GM20431 (cell line): ENCODE data around the gene ARHGEF37.
"Not testable (repeated sequence)": the region's sequence is repeated elsewhere in the genome, so short reads cannot be mapped to it uniquely, and the experiment has no call there.

ENCODE experiments used
- in situ Hi-C: fragments of 300-500 bp; cut with MseI, MboI; formaldehyde crosslinking; loops from one replicate; pipeline ENCODE4 v1.15.0; 2020; ENCODE audit warnings: low sequenced_read_pairs; ENCODE audit not compliant: unreplicated experiment

ARHGEF37 gene, protein sequence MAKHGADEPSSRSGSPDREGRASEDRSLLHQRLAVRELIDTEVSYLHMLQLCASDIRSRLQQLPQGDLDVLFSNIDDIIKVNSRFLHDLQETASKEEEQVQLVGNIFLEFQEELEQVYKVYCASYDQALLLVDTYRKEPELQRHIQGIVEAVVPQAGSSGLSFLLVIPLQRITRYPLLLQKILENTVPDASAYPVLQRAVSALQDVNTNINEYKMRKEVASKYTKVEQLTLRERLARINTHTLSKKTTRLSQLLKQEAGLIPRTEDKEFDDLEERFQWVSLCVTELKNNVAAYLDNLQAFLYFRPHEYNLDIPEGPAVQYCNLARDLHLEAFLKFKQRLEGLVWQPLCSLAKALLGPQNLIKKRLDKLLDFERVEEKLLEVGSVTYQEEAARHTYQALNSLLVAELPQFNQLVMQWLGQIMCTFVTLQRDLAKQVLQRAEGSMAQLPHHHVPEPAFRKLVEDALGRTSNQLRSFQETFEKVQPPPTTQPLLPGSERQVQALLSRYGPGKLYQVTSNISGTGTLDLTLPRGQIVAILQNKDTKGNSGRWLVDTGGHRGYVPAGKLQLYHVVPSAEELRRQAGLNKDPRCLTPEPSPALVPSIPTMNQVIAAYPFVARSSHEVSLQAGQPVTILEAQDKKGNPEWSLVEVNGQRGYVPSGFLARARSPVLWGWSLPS

DNA sequence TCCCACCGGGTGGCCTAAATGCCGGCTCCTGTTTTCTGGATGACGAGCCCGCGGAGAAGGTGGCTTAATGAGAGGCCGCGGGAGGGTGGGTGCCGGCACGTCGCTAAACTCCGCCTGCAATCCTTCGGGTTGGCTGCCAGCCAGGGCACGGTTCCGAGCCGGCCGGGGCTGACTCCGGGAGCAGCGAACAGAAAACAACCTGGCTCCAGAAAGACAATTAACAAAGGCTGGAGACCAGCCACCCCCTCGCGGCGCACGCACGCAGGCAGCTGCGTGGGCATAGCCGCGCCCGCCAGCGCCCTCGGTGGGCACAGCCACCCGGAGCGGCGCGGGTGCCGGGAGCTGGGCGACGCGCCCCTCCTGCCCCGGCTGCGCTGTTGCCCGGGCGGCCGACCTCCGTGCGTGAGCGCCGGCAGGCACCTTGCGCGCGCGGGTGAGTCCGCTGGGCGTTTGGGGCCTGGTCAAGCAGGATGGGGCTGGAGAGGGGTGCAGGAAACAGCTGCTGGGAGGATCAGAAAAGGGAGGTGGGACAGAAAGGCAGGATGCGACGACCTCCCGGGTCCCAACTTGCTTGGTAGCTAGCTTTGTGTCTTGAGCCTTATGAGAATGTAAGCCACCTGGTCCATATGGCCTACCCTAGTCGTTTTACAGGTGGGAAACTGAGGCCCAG lies at the start of gene ARHGEF37:
Gene ARHGEF37, plus strand, starts transcription at position 307 of the 670 bp plus-strand sequence. CDS start 16,272 bp downstream, outside the sequence.
- in situ Hi-C loops: no loop called here

DNA sequence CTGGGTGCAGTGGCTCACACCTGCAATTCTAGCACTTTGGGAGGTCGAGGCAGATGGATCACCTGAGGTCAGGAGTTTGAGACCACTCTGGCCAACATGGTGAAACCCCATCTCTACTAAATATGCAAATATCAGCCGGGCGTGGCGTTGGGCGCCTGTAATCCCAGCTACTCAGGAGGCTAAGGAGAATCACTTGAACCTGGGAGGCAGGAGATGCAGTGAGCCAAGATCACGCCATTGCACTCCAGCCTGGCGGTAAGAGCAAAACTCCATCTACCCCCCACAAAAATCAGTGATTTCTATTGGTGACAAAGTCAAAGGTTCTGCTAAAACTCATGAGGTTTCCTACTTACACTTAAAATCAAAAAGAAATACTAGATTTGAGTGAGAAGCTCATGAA lies 48.9 kb upstream of the ARHGEF37 start:
- in situ Hi-C loops: no loop called here

DNA sequence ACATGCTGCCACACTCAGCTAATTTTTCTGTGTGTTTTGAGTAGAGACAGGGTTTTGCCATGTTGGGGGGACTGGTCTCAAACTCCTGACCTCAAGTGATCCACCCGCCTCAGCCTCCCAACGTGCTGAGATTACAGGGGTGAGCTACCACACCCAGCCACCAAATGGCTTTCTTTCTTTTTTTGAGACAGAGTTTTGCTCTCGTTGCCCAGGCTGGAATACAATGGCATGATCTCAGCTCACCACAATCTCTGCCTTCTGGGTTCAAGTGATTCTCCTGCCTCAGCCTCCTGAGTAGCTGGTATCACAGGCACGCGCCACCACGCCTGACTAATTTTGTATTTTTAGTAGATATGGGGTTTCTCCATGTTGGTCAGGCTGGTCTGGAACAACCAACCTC lies 45.5 kb upstream of the ARHGEF37 start:
- in situ Hi-C loops: not testable (repeated sequence)

DNA sequence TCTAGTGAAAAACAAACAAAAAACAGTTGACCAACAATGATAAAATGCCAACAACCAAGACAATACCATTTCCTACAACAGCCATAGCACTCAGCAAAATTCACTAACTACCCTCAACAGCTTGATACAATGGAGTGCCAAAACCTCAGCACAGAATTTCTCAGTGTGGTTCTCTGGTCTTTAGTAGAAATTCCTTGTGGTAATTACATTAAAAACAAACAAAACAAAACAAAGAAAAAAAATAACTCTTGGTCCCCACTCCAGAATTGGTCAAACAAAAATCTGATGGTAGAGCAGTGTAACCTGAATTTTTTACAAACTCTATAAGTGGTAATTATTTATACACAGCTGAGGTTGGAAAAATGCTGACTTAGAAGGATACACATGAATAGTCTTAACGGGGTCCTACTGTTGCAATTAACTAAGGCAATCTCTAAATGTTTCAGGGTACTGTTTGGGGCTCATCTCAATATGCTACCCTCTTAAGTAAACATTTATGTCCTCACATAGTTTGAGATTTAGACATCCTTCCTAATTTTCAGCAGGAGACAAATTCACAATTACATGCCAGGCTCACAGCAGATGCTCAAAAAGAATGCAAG lies 43.8 kb upstream of the ARHGEF37 start:
- in situ Hi-C loops: no loop called here

DNA sequence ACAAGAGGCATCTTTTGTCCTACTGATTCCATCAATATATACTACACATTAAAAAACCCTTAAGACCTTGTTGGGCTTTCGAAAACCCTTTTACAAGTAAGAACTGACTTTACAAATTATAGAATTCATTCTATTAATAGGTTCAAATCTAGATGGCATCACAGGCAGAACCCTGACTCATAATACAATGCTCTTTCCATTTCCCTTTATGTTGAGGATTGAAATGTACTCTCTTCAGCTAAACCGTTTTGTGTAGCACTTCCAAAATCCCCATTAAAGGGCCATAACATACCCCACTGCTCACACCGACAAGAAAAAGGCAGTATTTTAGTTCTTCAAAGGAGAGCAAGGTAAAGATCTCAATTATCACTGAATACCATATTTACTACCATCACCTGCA lies 41.2 kb upstream of the ARHGEF37 start:
- in situ Hi-C loops: no loop called here

DNA sequence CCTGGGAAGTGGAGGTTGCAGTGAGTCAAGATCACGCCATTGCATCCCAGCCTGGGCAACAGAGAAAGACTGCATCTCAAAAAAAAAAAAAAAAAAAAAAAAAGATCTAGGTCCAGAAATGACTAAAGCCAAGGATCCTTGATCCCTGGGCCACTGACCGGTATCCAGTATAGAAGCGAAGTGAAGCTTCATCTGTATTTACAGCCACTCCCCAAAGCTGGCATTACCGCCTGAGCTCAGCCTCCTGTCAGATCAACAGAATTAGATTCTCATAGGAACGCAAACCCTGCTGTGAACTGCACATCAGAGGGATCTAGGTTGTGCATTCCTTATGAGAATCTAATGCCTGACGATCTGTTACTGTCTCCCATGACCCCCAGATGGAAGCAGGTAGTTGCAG lies 39.4 kb upstream of the ARHGEF37 start:
- in situ Hi-C loops: no loop called here

DNA sequence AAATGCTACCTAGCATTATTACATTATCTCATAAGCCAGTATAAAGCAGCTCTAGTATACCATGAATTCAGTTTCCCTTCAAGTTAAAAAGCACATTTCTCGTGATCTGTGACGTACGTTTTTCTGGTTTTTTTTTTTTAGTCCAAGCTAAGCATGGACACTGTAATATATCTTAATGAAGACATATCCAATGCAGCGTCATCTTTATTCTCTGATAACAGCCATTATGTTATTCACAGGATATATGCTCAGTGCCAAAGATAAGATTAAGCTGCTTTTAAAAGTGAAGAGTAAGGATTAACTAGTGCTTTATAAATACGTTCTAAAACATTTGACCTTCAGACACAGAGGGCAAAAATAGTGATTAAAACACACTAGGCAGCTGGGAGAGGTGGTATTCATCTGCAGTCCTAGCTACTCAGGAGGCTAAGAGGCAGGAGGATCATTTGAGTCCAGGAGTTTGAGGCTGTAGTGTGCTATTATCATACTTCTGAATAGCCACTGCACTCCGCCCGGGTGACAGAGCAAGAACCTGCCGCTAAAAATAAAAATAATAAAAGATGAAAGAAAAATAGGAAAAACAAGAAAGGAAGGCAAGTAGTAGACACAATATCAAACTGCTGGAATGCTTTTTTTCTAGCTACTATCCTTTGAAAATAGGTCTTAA lies 37.8 kb upstream of the ARHGEF37 start:
- in situ Hi-C loops: no loop called here

DNA sequence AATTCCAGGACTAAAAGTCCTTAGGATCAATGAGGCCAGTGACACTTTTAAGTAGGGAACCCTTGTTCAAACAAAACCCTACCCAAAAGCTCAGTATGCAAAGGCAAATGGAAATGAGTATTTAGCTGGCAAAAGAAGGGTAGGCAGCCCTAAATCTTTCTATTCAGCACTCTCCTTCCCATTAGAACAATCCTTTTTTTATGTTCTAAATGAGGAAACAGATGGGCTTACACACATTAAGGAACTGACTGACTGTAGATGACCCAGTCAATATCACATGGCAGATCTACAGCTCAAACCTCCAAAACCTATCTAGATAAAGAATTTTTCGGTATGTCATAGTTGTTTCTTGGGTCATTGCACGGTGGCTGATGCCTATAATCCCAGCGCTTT lies 37.3 kb upstream of the ARHGEF37 start:
- in situ Hi-C loops: no loop called here

DNA sequence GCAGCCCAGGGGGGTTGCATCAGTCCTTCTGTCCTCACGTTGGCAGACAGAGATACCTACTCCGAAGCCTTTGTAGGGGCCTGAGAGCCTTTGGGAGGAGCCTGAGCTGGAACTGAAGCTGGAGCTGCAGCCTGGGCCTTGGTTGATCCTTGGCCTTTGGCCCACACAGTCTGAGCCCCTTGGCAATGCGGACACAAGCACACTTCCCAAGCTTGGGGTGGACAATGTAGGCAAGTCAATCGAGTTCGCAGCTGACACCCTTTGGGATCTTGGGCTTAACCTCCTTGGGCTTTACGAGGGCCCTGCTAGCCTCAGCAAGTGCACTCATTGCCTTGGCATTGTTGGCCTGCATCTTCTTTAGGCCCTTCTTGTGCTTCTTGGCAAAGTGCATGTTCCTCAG lies 36.0 kb upstream of the ARHGEF37 start:
- in situ Hi-C loops: no loop called here

DNA sequence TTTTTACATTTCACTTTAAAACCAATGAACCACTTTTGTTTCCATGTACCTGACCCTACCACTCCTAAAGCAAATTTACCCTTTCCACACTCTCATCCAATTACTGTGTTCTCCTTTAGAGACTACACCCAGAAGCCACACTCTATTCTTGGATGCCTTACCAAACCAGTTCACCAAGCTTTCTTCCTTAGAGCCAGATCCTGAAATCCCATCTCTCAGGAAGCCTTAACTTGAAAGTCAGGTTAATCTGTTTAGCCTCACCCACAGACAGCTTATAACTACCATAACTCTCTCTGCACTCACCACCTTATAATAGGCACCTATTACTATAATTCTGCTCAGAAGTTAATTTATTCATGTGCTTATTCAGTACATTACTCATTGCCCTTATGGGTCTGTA lies 34.3 kb upstream of the ARHGEF37 start:
- in situ Hi-C loops: no loop called here

DNA sequence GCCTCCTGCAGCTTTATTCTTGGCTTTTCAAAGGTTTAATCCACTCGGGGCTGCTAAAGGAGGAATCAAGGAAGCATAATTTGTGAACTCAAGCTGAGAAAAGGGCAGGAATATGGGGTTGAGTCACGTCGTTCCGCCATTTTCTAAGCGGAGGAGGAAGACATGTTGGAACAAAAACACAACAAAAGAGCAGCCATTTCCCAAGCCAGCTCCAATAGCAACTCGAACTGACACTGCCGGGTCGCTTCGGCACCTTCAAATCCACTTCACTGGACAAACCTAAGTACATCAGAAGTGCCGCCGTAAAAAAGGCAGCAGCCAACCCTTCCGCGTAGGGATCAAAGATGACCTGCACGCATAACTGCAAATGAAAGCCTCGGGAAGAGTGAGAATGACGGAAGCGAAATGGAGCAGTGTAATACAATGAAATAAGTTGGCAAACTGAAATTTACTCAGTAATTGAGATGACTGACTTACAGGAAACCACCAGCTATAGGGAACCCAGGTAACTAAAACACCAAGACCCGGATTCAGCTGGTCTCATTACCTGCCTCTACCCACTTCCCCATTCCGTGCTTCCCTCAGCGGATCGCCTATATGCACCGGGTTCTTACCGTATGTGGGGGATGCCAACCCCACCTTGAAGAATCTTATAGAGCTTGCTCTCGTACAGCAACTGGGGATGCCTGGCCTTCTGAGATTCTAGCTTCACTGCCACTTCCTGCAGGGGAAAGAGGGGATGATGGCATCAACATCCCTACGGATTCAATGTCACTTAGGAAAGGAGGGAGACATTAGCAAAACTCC lies 31.6 kb upstream of the ARHGEF37 start:
- in situ Hi-C loops: no loop called here

DNA sequence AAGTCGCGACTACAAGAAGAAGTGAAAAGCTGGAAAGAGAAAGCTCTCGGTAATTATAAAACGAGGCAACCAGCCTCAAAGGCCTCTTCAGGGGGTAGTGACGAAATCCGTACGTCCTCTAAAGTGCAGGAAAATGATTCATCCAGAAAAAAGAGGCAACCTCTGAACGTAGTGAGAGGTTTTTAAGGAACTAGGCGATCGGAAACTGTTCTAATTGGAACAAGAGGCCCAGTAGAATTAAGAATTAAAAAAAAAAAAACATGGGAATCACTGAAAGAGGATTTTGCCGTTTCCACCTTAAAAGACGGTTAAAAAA lies 31.1 kb upstream of the ARHGEF37 start:
- in situ Hi-C loops: no loop called here

DNA sequence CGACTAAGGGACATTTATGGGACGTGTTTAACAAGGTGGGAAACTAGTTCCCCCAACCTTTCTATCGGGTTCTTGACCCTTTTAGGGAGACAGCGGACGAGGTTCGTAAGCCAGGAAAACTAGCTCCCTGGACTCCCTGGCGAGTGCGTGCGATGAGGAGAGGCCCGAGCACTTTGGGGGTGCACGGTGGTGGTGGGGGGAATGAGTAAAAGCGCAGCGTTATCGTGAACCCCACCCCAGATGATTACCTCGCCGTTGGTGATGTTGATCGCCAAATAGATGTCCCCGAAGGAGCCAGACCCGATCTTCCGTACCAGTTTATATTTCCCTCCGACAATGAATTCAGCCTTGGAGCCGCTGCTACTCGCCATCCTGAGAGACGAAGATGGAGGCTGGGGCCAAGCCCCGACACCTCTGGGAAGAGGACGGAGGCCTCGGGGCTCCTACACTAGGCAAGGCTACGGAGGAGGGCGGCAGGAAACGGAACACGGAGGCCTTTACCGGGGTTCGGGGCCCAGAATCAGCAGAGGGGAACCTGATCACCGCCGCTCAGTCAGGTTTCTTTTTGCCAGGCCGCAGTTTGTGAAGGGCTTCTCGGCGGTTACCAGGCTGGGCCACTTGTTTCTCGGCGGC lies 30.6 kb upstream of the ARHGEF37 start:
- in situ Hi-C loops: no loop called here

DNA sequence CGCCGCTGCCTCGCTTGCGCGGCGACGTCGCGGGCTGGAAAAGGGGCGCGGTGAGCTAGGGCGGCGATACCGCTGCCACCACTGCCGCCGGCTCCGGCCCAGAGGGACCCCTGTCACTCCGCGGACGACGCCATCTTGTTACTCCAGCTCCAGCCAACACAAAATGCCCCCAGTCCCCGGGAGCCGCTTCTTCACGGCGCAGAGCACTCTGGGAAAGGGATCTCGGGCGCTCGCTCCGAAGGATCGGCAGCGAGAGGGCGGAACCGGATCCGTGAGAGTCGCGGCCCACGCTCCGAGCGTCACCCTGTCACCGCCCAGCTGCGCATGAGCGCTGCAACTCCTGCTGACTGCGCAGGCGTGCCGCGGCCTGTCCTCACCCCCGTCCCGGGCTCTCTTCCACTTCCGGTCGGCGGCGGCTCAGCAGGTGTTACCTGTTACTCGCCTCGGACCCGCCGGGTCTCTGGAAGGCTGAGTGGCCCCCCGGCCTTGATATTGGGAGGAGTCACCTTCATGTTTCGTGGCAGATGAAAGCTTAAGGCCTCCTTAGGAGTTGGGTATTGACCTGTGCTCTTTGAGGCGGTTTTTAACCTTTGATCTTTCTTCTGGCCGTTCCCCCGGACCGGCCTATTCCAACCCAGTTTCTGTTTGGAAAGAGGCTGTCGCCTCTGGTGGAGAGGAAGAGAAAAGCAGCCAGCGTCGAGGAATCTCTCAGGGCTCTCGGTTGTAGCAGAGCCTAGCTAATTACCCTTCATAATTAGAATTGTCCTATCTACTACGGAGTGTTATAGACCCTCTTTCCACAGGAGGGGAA lies 29.9 kb upstream of the ARHGEF37 start, which contains the start of gene CSNK1A1:
Gene CSNK1A1, minus strand, starts transcription at position 213 of the 811 bp plus-strand sequence. CDS start 475 bp downstream, outside the sequence.
- in situ Hi-C loops: no loop called here

DNA sequence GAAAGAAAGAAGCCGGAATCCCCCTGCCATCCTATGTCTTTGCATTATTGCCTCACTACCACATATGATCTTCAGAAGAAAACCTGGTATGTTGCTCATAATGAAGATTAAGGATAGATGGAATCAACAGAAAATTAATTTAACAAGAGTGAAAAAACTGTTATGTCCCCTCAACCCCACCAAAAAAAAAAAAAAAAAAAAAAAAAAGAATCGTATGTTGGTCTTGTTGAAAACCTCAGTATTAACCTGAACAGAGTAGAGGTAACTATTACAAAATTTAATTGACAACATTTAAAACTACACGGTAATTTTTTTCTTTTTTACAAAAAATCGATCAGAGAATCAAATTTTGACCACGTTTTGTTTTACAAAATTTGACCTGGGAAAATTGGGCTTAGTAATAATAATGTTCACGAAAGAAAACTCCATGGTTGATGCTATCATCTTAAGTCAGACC lies 29.2 kb upstream of the ARHGEF37 start:
- in situ Hi-C loops: no loop called here

DNA sequence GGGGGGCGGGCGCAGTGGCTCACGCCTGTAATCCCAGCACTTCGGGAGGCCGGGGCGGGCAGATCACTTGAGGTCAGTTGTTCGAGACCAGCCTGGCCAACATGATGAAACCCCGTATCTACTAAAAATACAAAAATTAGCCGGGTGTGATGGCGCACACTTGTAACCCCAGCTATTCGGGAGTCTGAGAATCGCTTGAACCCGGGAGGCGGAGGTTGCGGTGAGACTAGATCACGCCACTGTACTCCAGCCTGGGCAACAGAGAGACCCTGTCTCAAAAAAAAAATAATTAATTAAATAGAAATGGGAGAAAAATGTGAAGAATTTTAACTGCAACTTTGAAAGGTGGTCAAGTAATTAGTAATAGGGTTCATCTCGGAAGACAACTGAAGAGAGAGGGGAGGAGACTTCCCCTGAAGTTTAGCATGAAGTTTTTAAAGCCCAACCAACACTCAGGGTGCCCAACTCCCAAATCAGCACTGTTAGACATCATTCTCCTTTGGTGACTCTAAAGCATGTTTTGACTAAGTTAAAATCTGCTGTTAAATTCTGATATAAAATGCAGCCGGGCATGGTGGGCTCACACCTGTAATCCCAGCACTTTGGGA lies 28.6 kb upstream of the ARHGEF37 start:
- in situ Hi-C loops: no loop called here

DNA sequence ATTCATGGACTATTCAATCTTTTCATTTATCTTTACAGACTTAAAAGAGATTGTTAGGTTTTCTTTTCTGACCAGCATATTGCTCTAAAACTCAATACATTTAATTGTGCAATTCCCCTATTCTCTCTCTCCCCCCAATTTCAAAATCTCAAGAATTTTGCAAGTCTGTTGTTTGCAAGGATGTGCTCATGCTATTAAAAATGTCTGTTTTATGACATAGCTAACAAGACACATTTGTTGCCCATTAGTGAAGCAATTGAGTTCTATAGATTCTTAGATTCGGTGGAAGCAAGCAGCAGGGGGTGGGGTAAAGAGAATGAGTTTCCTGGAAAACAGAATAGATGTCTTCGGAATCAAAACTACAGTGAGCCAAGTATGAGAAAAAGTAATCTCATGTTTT lies 21.6 kb upstream of the ARHGEF37 start:
- in situ Hi-C loops: loop anchor here (10.0 kb wide), 1 partner anchor 175 kb away; no protein-coding TSS in a partner anchor
